Adrenal gland (tissue), 12 donors: ENCODE results near the gene SLC9C1. TPM values are rescaled to one million over a fixed set of nuclear protein-coding genes. Genes with fewer than 3 reads are reported as not detected.

Source experiments
- DNase-seq, 7 donors: peaks; one replicate each; pipeline ENCODE4 v3.0.0-alpha.2; 2019 to 2020
- H3K27ac ChIP-seq, 5 donors: fragments of 200-600 bp; sonication (generic) in 4 of 5; 1 replicate in 3 of 5; 2 replicates in 2 of 5; pipeline versions ENCODE4 v1.5.1 to v1.8.0; 2016 to 2020; ENCODE audit warnings: mild to moderate bottlenecking in 1 of 5
- H3K27me3 ChIP-seq: fragments of 200-600 bp; 2 replicates; pipeline ENCODE4 v1.8.0; 2021
- H3K36me3 ChIP-seq, 2 donors: fragments of 200-600 bp; replicated peaks in 1 of 2; 1 replicate in 1 of 2; 2 replicates in 1 of 2; pipeline versions ENCODE4 v1.5.1 to v1.8.0; 2018 to 2022
- H3K4me1 ChIP-seq, 2 donors: fragments of 200-600 bp; replicated peaks in 1 of 2; 1 replicate in 1 of 2; 2 replicates in 1 of 2; pipeline versions ENCODE4 v1.5.1 to v1.8.0; 2018 to 2021
- H3K4me3 ChIP-seq, 4 donors: fragments of 200-600 bp; sonication (generic) in 3 of 4; one replicate each; pipeline ENCODE4 v1.5.1; 2016 to 2018
- H3K9me3 ChIP-seq, 3 donors: fragments of 200-600 bp; sonication (generic) in 1 of 3; replicated peaks in 1 of 3; 1 replicate in 2 of 3; 2 replicates in 1 of 3; pipeline versions ENCODE4 v1.5.1 to v1.8.0; 2016 to 2021
- CTCF ChIP-seq, 6 experiments: fragments of 450-650 bp in 4 of 6; fragments of 200-600 bp in 2 of 6; sonication (generic) in 1 of 6; IDR thresholded peaks; 1 replicate in 5 of 6; 2 replicates in 1 of 6; pipeline versions ENCODE4 v1.5.1 to v1.8.0; 2016 to 2021; ENCODE audit warnings: antibody characterized with exemption in 6 of 6, mild to moderate bottlenecking in 2 of 6, moderate library complexity in 1 of 6
- POLR2A ChIP-seq, 2 donors: fragments of 450-650 bp; IDR thresholded peaks; one replicate each; pipeline ENCODE4 v1.6.1; 2017; ENCODE audit warnings: antibody characterized with exemption in 2 of 2, mild to moderate bottlenecking in 2 of 2, moderate library complexity in 1 of 2
- WGBS, 4 donors: extraction: QIAGEN DNeasy Blood & Tissue Kit in 2 of 4; methylation state at CpG; one replicate each; pipeline versions ENCODE4 v1.1.5 to v1.1.7; 2013 to 2017; 5-methylcytosine and 5-hydroxymethylcytosine counted together
- intact Hi-C, 2 donors: fragments of 100-400 bp; cut with DNase I; formaldehyde crosslinking; loops; one replicate each; pipeline versions ENCODE4 v1.14.1 to v1.15.0; 2022 to 2023
- microRNA counts, 2 donors: library from miRNA; unstranded; fragments of <30 nt; microRNA quantifications; one replicate each; lab custom pipeline; 2016
- microRNA-seq, 3 donors: library from miRNA; unstranded; fragments of <30 nt; microRNA quantifications; one replicate each; pipeline ENCODE4, GENCODE V29; 2017 to 2020
- polyA plus RNA-seq, 3 donors: library from polyadenylated mRNA; stranded (reverse); fragments of 200-250 nt in 2 of 3; fragments of 350-450 nt in 1 of 3; fragmentation: Illumina TruSeq in 1 of 3; extraction: RNeasy Lipid Tissue Mini Kit (QIAGEN cat#74804) in 1 of 3; gene quantifications; one replicate each; pipeline ENCODE4 v1.2.3, GENCODE V29; 2013 to 2014
- small RNA-seq, 2 donors: library from RNA; depleted of rRNA; stranded (forward); fragments of <200 nt; gene quantifications; one replicate each; pipeline ENCODE3, GENCODE V24; 2016
- total RNA-seq, 9 donors: library from RNA; depleted of rRNA in 4 of 9; stranded (reverse); fragments of >200 nt in 4 of 9; fragments of 120-200 nt in 1 of 9; fragmentation: NEBNext Ultra II Directional in 1 of 9; extraction: Animal tissue kit (Norgen Biotek cat#: 25700) in 1 of 9; gene quantifications; one replicate each; pipeline versions ENCODE4 v1.1.0 to v1.2.4, GENCODE V29; 2013 to 2023
- donor health status: healthy with polysubstance abuse.
- donor health status: Bipolar disorder and iron deficiency.
- donor health status: DM: yes; HTN: yes; CAD: no.
- donor health status: DM: no; HTN: no; CAD: no.
- donor health status: DM: no; HTN: no; CAD: no.
- donor health status: DM: yes; HTN: yes; CAD: no.

Gene SLC9C1
- total and polyA plus RNA-seq, 12 donors = 0.72 TPM; not detected in 11

GRCh38 chr3:112093180-112093522, 200.9 kb downstream of the SLC9C1 start:
- Histone ChIP-seq H3K4me3 (no peak overlapping the region), H3K27me3 (no peaks in the 10 kb centered on the region), H3K4me1 (peaks cover 0 to 11% of the 10 kb centered on the region in 2 donors), H3K27ac (no peak overlapping the region), H3K9me3 (no peaks in the 10 kb centered on the region), H3K36me3 (no peaks in the 10 kb centered on the region)
- intact Hi-C loops = no loop called here
- no peak for DNase-seq
- no peak for TF ChIP-seq POLR2A (IDR thresholded peaks at IDR 0.05)
- TF ChIP-seq CTCF (IDR thresholded peaks at IDR 0.05) = no peak

GRCh38 chr3:112092496-112093179, 201.4 kb downstream of the SLC9C1 start:
- no peaks in the 10 kb centered on the region for H3K36me3 ChIP-seq
- peaks cover 0 to 11% of the 10 kb centered on the region in 2 donors for H3K4me1 ChIP-seq
- DNase-seq = no peak
- H3K9me3 ChIP-seq = no peaks in the 10 kb centered on the region
- WGBS, 4 donors = 52 to 66% (median 61%) methylated on average over 6 of the region's 6 CpGs
- TF ChIP-seq CTCF (IDR thresholded peaks at IDR 0.05) (no peak), POLR2A (IDR thresholded peaks at IDR 0.05) (no peak)
- no peak overlapping the region for H3K4me3 ChIP-seq
- intact Hi-C loops = no loop called here
- H3K27me3 ChIP-seq = no peaks in the 10 kb centered on the region
- no peak overlapping the region for H3K27ac ChIP-seq

GRCh38 chr3:112090887-112091586, 203.0 kb downstream of the SLC9C1 start:
- Histone ChIP-seq H3K4me3 (no peak overlapping the region), H3K4me1 (peaks cover 6 to 7% of the 10 kb centered on the region in 2 donors), H3K36me3 (no peaks in the 10 kb centered on the region), H3K27ac (no peak overlapping the region), H3K9me3 (no peaks in the 10 kb centered on the region), H3K27me3 (no peaks in the 10 kb centered on the region)
- WGBS, 4 donors = 82 to 90% (median 87%) methylated on average over 6 of the region's 6 CpGs
- intact Hi-C loops = no loop called here
- no peak for DNase-seq
- TF ChIP-seq CTCF (IDR thresholded peaks at IDR 0.05) (no peak), POLR2A (IDR thresholded peaks at IDR 0.05) (no peak)

MicroRNAs encoded within 50 kb of the gene (microRNA counts, 767-probe panel; counts per million panel counts)
- microRNA hsa-miR-567 (lab: Ali Mortazavi, UCI) = 0 counts per million in 2 donors

Small RNA genes lying within 50 kb of the gene (microRNA-seq; reads per million reads assigned to microRNA genes)
- 0 reads per million in 3 donors for gene MIR567

Small RNA genes lying within 50 kb of the gene (small RNA-seq; reads per million reads assigned to genes)
- 0 reads per million in 2 donors for gene MIR567

Other genes starting within 250 kb of the SLC9C1 start
- gene C3orf52, start 207.8 kb downstream of the SLC9C1 start, total RNA-seq = 1 to 10 TPM in 7 of 9 donors, under 1 TPM in 2; 0.06 to 9.0 (median 2.6) TPM
- 1 to 10 TPM; 1.1 to 2.2 (median 2.2) TPM for gene C3orf52, start 207.8 kb downstream of the SLC9C1 start, polyA plus RNA-seq
- gene GCSAM, start 161.0 kb downstream of the SLC9C1 start, total RNA-seq = 1 to 10 TPM in 1 of 9 donors, under 1 TPM in 4, not detected in 4; 0.17 to 1.8 (median 0.26) TPM
- gene GCSAM, start 161.0 kb downstream of the SLC9C1 start, polyA plus RNA-seq = under 1 TPM in 2 of 3 donors, not detected in 1; 0.07 to 0.26 TPM
- gene CD200, start 38.9 kb upstream of the SLC9C1 start, total RNA-seq = 10 to 100 TPM in 1 of 9 donors, 1 to 10 TPM in 7, not detected in 1; 1.3 to 11.3 (median 3.2) TPM
- gene CD200, start 38.9 kb upstream of the SLC9C1 start, polyA plus RNA-seq = 10 to 100 TPM in 1 of 3 donors, 1 to 10 TPM in 2; 3.3 to 20.7 (median 5.1) TPM
- under 1 TPM in 5 of 9 donors, not detected in 4; 0.13 to 0.47 (median 0.17) TPM for gene BTLA, start 205.3 kb upstream of the SLC9C1 start, total RNA-seq
- under 1 TPM; 0.16 to 0.35 (median 0.27) TPM for gene BTLA, start 205.3 kb upstream of the SLC9C1 start, polyA plus RNA-seq